Mammary epithelial cell (primary cell): ENCODE results near the gene PLOD2.

Source experiments
- EZH2 ChIP-seq: IDR thresholded peaks from 2 replicates; pipeline ENCODE4 v1.6.1; 2012; ENCODE audit warnings: low read length, inconsistent platforms, borderline replicate concordance
- TF ChIP-seq, protein P1 (sequence below), 2 donors: IDR thresholded peaks in 1 of 2; conservative IDR thresholded peaks in 1 of 2; 2 replicates each; pipeline ENCODE4 v1.5.1; 2011 to 2012; ENCODE audit warnings: inconsistent platforms in 2 of 2, low read length in 2 of 2, mild to moderate bottlenecking in 2 of 2, control low read depth in 1 of 2, low read depth in 1 of 2; ENCODE audit not compliant: insufficient read depth in 1 of 2; ENCODE audit errors: extremely low read depth in 1 of 2

DNA sequence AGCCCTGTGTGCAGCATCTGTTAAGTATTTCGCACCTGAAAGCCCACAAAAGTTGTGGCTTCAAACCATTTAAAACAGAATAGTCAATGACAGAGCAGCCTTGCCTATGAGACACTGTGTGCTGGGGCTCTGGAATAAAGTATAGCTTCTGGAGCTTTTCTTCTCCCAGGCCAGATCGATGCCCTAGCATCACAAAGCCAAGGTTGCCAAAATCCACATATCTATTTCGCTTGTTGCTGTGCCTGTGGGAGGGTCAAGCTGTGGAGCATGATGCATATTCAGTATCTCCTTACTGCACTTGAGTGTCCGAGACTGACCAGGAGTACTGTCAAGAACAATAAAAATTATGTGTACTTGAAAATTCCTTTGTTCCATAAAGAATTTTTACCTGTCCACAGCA, 7.6 kb downstream of the PLOD2 start:
- TF ChIP-seq, protein P1, sequence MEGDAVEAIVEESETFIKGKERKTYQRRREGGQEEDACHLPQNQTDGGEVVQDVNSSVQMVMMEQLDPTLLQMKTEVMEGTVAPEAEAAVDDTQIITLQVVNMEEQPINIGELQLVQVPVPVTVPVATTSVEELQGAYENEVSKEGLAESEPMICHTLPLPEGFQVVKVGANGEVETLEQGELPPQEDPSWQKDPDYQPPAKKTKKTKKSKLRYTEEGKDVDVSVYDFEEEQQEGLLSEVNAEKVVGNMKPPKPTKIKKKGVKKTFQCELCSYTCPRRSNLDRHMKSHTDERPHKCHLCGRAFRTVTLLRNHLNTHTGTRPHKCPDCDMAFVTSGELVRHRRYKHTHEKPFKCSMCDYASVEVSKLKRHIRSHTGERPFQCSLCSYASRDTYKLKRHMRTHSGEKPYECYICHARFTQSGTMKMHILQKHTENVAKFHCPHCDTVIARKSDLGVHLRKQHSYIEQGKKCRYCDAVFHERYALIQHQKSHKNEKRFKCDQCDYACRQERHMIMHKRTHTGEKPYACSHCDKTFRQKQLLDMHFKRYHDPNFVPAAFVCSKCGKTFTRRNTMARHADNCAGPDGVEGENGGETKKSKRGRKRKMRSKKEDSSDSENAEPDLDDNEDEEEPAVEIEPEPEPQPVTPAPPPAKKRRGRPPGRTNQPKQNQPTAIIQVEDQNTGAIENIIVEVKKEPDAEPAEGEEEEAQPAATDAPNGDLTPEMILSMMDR (conservative IDR thresholded peaks at IDR 0.05 in 1 of 2, IDR thresholded peaks at IDR 0.05 in 1 of 2; ENCODE audit: extremely low read depth in 1 of 2, insufficient read depth in 1 of 2, low read depth in 1 of 2, low read length in 2 of 2): no peak
- no peak for TF ChIP-seq EZH2
